ENCODE results near the gene ASIP.
"Not testable (repeated sequence)": the region's sequence is repeated elsewhere in the genome, so short reads cannot be mapped to it uniquely, and the experiment has no call there.

ASIP gene, protein sequence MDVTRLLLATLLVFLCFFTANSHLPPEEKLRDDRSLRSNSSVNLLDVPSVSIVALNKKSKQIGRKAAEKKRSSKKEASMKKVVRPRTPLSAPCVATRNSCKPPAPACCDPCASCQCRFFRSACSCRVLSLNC

DNA sequence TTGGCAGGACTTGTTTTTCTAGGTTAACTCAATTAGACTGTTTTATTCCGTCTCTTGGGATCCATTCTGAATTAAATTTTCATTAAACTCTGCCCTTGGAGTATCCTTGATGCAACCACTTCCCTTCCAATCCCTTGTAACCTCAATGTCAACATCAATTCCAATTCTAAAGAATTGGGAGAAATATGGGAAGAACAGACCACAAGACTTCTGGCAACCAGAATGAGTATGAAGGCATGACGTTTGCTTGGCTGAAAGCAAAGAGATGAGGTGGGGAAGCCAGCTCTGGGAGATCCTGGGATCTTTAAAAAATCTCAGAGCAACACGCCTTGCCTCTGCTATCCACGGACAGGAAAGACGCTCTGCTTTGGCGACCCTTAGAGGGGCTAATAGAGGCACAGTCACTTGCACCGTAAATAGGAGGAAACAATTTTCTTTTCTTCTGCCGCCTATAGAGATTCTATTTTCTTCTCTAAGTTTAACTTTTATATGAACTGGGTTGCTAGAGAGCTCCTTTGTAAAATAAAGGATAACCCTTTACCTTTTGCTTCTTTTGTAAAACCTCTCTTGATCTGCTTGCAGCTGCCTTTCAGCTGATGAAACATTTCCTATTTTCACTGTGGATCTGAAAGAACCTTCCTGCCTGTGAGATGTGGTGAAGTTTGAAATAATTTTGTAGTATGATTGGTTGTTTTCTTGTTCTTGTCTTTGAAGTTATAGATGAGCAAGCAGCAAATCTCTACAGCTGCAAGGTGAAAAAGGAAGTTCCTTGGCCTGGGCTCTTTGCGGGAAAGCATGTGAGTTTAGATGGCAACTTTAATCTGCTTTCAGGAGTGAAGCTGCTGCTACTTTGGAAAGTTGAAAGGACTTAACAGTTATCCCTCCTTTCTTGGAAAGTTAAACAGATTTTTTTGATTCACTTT is at the start of gene ASIP:
Gene ASIP (plus strand): TSS at position 731 of the 923 bp plus-strand sequence. CDS start 18,952 bp downstream, outside the sequence.
- no peak for DNase-seq (ENCODE audit: low spot score)
- in situ Hi-C loops (cut with MboI; ENCODE audit: low sequenced_read_pairs, unreplicated experiment) = no loop called here

DNA sequence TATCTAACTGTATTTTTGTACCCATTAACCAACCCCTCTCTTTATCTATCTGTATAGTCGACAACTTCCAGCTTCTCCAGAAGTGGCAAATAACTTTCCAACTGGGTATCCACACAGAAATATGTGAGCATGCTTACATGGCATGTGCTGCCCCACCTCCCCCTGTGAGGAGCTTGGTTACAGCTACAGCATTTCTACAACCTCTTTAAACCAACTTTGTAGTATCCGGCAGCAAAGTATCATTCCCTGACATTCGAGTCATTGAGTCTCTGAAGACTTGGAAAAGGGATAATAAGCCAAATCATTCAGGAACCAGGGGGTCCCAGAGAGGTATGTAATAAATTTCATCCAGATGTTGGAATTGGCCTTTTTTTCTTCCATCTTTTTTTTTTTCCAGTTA is 48.2 kb upstream of the ASIP start:
- no peak for DNase-seq (ENCODE audit: low spot score)
- TF ChIP-seq, protein P1, sequence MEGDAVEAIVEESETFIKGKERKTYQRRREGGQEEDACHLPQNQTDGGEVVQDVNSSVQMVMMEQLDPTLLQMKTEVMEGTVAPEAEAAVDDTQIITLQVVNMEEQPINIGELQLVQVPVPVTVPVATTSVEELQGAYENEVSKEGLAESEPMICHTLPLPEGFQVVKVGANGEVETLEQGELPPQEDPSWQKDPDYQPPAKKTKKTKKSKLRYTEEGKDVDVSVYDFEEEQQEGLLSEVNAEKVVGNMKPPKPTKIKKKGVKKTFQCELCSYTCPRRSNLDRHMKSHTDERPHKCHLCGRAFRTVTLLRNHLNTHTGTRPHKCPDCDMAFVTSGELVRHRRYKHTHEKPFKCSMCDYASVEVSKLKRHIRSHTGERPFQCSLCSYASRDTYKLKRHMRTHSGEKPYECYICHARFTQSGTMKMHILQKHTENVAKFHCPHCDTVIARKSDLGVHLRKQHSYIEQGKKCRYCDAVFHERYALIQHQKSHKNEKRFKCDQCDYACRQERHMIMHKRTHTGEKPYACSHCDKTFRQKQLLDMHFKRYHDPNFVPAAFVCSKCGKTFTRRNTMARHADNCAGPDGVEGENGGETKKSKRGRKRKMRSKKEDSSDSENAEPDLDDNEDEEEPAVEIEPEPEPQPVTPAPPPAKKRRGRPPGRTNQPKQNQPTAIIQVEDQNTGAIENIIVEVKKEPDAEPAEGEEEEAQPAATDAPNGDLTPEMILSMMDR (IDR thresholded peaks at IDR 0.05; ENCODE audit: borderline replicate concordance, control extremely low read depth, extremely low read depth, insufficient read depth, missing control alignments) = no peak
- in situ Hi-C loops (cut with MboI; ENCODE audit: low sequenced_read_pairs, unreplicated experiment) = no loop called here

More for the DNA sequence above, at the start of gene ASIP:
- TF ChIP-seq, protein P1 (IDR thresholded peaks at IDR 0.05; ENCODE audit: borderline replicate concordance, control extremely low read depth, extremely low read depth, insufficient read depth, missing control alignments) = no peak

DNA sequence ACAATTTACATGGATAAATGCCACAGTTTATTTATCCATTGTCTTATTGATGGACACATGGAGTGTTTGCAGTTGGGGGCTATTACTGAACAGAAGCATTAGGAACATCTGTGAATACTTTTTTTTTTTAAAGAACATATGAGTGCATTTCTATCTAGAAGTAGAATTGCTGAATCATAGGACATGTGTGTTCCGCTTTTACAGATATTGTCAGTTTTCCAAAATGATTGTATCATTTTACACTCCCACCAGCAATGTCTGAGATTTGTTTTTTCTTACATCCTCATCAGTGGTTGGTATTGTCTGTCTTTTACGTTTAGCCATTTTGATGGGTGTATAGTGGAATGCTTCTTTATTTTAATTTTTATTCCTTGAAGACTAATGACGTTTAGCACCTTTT is 42.0 kb upstream of the ASIP start:
- in situ Hi-C loops (cut with MboI; ENCODE audit: low sequenced_read_pairs, unreplicated experiment) = no loop called here
- no peak for DNase-seq (ENCODE audit: low spot score)
- TF ChIP-seq, protein P1 (IDR thresholded peaks at IDR 0.05; ENCODE audit: borderline replicate concordance, control extremely low read depth, extremely low read depth, insufficient read depth, missing control alignments) = no peak

DNA sequence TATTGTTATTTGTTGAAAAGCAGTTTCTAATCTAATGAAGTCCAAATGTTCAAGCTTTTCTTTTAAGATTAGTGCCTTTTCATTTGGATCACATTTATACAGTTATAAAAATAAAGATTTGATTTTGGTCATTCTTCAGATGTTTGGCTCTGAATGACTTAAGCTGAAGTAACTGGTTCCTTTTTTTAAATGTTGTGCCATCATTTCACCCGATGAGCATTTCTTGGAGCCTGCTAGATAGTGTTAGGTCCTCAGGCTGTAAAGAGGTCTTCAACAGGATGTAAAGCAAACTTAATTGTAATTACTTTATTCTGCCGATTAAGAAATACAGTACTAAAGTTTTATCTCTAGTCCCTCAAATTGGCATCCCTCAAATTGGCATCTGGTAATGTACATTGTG is 41.2 kb upstream of the ASIP start:
- in situ Hi-C loops (cut with MboI; ENCODE audit: low sequenced_read_pairs, unreplicated experiment) = no loop called here

DNA sequence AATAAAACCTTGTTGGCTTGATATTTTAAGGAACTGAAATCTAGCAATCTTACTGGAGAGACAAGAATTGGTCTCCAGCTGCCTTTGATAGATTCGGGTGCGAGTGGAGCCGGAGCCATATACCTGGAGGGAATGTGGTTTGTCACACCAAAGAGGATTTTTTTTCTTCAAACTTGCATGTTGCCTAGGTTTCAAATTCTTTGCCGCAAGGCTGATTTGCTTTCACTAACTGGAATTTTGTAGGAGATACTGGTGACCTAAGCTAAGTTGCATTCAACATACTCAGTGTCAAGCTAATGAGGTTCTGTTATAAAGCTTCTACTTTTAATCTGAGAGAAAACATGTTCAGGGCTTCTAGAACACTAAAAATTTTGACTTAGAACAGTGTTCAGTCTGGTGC is 39.7 kb upstream of the ASIP start:
- no peak for DNase-seq (ENCODE audit: low spot score)
- TF ChIP-seq, protein P1 (IDR thresholded peaks at IDR 0.05; ENCODE audit: borderline replicate concordance, control extremely low read depth, extremely low read depth, insufficient read depth, missing control alignments) = no peak
- in situ Hi-C loops (cut with MboI; ENCODE audit: low sequenced_read_pairs, unreplicated experiment) = no loop called here

More for the DNA sequence above, 41.2 kb upstream of the ASIP start:
- no peak for DNase-seq (ENCODE audit: low spot score)
- TF ChIP-seq, protein P1 (IDR thresholded peaks at IDR 0.05; ENCODE audit: borderline replicate concordance, control extremely low read depth, extremely low read depth, insufficient read depth, missing control alignments) = no peak

DNA sequence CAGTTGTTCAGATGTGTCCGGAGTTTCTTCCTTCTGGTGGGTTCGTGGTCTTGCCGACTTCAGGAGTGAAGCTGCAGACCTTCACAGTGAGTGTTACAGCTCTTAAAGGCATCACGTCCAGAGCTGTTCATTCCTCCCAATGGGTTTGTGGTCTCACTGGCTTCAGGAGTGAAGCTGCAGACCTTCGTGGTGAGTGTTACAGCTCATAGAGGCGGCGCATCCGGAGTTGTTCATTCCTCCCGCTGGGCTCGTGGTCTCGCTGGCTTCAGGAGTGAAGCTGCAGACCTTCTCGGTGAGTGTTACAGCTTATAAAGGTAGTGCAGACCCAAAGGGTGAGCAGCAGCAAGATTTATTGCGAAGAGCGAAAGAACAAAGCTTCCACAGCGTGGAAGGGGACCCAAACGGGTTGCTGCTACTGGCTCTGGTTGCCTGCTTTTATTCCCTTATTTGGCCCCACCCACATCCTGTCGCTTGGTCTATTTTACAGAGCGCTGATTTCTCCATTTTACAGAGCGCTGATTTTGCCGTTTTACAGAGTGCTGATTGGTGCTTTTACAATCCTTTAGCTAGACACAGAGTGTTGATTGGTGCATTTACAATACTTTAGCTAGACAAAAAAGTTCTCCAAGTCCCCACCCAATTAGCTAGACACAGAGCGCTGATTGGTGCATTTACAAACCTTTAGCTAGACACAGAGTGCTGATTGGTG is 35.9 kb upstream of the ASIP start:
- DNase-seq (ENCODE audit: low spot score); in situ Hi-C loops (cut with MboI; ENCODE audit: low sequenced_read_pairs, unreplicated experiment): not testable (repeated sequence)
